Spleen (tissue), 7 donors: ENCODE results near the gene CAMTA2.

Source experiments
- POLR2A ChIP-seq, 3 donors: fragments of 450-650 bp; IDR thresholded peaks; one replicate each; pipeline ENCODE4 v1.5.1; 2017; ENCODE audit warnings: antibody characterized with exemption in 3 of 3, mild to moderate bottlenecking in 1 of 3
- TF ChIP-seq, protein P1 (sequence below), 11 experiments: fragments of 200-600 bp in 7 of 11; fragments of 450-650 bp in 4 of 11; sonication (generic) in 4 of 11; IDR thresholded peaks in 8 of 11; conservative IDR thresholded peaks in 3 of 11; 1 replicate in 7 of 11; 2 replicates in 4 of 11; pipeline versions ENCODE4 v1.4.0 to v1.8.0; 2016 to 2021; ENCODE audit warnings: antibody characterized with exemption in 11 of 11, inconsistent platforms in 4 of 11, mild to moderate bottlenecking in 1 of 11
- donor health status: DM: no; HTN: no; CAD: no; lungs with moderate emphysema.
- donor health status: DM: no; HTN: no; CAD: no.
- donor health status: DM: no; HTN: no; CAD: no.

- TF ChIP-seq, protein P1, sequence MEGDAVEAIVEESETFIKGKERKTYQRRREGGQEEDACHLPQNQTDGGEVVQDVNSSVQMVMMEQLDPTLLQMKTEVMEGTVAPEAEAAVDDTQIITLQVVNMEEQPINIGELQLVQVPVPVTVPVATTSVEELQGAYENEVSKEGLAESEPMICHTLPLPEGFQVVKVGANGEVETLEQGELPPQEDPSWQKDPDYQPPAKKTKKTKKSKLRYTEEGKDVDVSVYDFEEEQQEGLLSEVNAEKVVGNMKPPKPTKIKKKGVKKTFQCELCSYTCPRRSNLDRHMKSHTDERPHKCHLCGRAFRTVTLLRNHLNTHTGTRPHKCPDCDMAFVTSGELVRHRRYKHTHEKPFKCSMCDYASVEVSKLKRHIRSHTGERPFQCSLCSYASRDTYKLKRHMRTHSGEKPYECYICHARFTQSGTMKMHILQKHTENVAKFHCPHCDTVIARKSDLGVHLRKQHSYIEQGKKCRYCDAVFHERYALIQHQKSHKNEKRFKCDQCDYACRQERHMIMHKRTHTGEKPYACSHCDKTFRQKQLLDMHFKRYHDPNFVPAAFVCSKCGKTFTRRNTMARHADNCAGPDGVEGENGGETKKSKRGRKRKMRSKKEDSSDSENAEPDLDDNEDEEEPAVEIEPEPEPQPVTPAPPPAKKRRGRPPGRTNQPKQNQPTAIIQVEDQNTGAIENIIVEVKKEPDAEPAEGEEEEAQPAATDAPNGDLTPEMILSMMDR (IDR thresholded peaks at IDR 0.05 in 8 of 11, conservative IDR thresholded peaks at IDR 0.05 in 3 of 11): peak; percentile 60 to 87 (median 78)
- TF ChIP-seq POLR2A (IDR thresholded peaks at IDR 0.05): peak in 2 of 3 donors; percentile 23 to 31
Measured at GRCh38 chr17:4986951-4987766, at the start of gene CAMTA2.
